Loucy (cell line): Measurements from ENCODE around the gene MICAL2.
A peak's percentile ranks its signal among the peaks of the same experiment; 100 is the strongest.

Experiments
- H2AFZ ChIP-seq: fragments of 200-600 bp; sonication (generic); 2 replicates; pipeline ENCODE4 v1.6.0; 2016; ENCODE audit warnings: antibody characterized with exemption, mild to moderate bottlenecking, low read length, moderate library complexity
- H3F3A ChIP-seq: fragments of 200-600 bp; 2 replicates; pipeline ENCODE4 v1.6.0; 2016; ENCODE audit warnings: antibody characterized with exemption, low read depth, mild to moderate bottlenecking
- H3K27me3 ChIP-seq: fragments of 200-600 bp; sonication (generic); 2 replicates; pipeline ENCODE4 v1.6.1; 2014; ENCODE audit warnings: low read length, mild to moderate bottlenecking; ENCODE audit not compliant: insufficient read depth, poor library complexity, severe bottlenecking
- H3K36me3 ChIP-seq: fragments of 200-600 bp; sonication (generic); 2 replicates; pipeline ENCODE4 v1.6.1; 2016; ENCODE audit warnings: low read length; ENCODE audit not compliant: insufficient read depth
- H3K4me1 ChIP-seq: fragments of 200-600 bp; sonication (generic); 2 replicates; pipeline ENCODE4 v1.5.1; 2014; ENCODE audit warnings: low read length, mild to moderate bottlenecking; ENCODE audit not compliant: insufficient read depth, poor library complexity, severe bottlenecking
- H3K4me2 ChIP-seq: fragments of 200-600 bp; sonication (generic); 2 replicates; pipeline ENCODE4 v1.6.0; 2014; ENCODE audit warnings: antibody characterized with exemption, low read length, low read depth, mild to moderate bottlenecking; ENCODE audit not compliant: poor library complexity, severe bottlenecking
- H3K4me3 ChIP-seq: fragments of 200-600 bp; sonication (generic); 2 replicates; pipeline ENCODE4 v1.5.1; 2014; ENCODE audit warnings: low read length, mild to moderate bottlenecking, mixed read lengths; ENCODE audit not compliant: poor library complexity, severe bottlenecking
- H3K79me2 ChIP-seq: fragments of 200-600 bp; sonication (generic); 2 replicates; pipeline ENCODE4 v1.6.1; 2014; ENCODE audit warnings: low read length; ENCODE audit not compliant: insufficient read depth
- H3K9ac ChIP-seq: fragments of 200-600 bp; sonication (generic); 2 replicates; pipeline ENCODE4 v1.6.0; 2014; ENCODE audit warnings: mild to moderate bottlenecking, low read depth, low read length, moderate library complexity; ENCODE audit not compliant: poor library complexity, severe bottlenecking
- H3K9me2 ChIP-seq: fragments of 200-600 bp; sonication (generic); replicated peaks from 2 replicates; pipeline ENCODE4 v1.6.1; 2016; ENCODE audit warnings: low read depth, low read length, mixed read lengths
- H3K9me3 ChIP-seq: fragments of 200-600 bp; sonication (generic); 2 replicates; pipeline ENCODE4 v1.6.1; 2014; ENCODE audit warnings: mild to moderate bottlenecking, antibody characterized with exemption, low read length, low read depth; ENCODE audit not compliant: insufficient read depth
- H4K20me1 ChIP-seq: fragments of 200-600 bp; sonication (generic); 2 replicates; pipeline ENCODE4 v1.6.0; 2014; ENCODE audit warnings: antibody characterized with exemption, low read length, mild to moderate bottlenecking; ENCODE audit not compliant: insufficient read depth, poor library complexity, severe bottlenecking
- CTCF ChIP-seq: fragments of 200-600 bp; sonication (generic); conservative IDR thresholded peaks from 2 replicates; pipeline ENCODE4 v1.5.1; 2014; ENCODE audit warnings: mild to moderate bottlenecking, antibody characterized with exemption, low read length
- EZH2phosphoT487 ChIP-seq: fragments of 200-600 bp; IDR thresholded peaks from 2 replicates; pipeline ENCODE4 v1.6.1; 2018; ENCODE audit warnings: antibody characterized with exemption, mild to moderate bottlenecking, moderate library complexity, borderline replicate concordance

MICAL2 gene

GRCh38 chr11:12066799-12067508 is 43.4 kb upstream of the MICAL2 start:
- Histone ChIP-seq H3K79me2 (no peaks in the 10 kb centered on the region), H4K20me1 (no peaks in the 10 kb centered on the region), H3K36me3 (no peaks in the 10 kb centered on the region), H3K4me2 (no peak overlapping the region), H3K27me3 (no peaks in the 10 kb centered on the region), H3K9me2 (no peaks in the 10 kb centered on the region), H3K9ac (no peak overlapping the region), H3F3A (no peaks in the 10 kb centered on the region; the same call in 1 of the 2 replicates), H3K9me3 (no peaks in the 10 kb centered on the region), H3K4me3 (no peak overlapping the region), H2AFZ (0 out of 2 replicates have a peak overlapping the region, but pooled peaks have one; percentile 4), H3K4me1 (peaks cover 39% of the 10 kb centered on the region)
- TF ChIP-seq CTCF: no peak
- TF ChIP-seq EZH2phosphoT487: no peak

- Histone ChIP-seq H3K4me2 (no peak overlapping the region), H3K36me3 (no peaks in the 10 kb centered on the region), H3K9me2 (no peaks in the 10 kb centered on the region), H3K27me3 (no peaks in the 10 kb centered on the region), H3K9me3 (no peaks in the 10 kb centered on the region), H3F3A (no peaks in the 10 kb centered on the region), H3K4me3 (no peak overlapping the region), H3K79me2 (no peaks in the 10 kb centered on the region), H3K9ac (no peak overlapping the region), H4K20me1 (no peaks in the 10 kb centered on the region), H3K4me1 (peaks cover 34% of the 10 kb centered on the region), H2AFZ (no peak overlapping the region)
- no peak for TF ChIP-seq CTCF
- TF ChIP-seq EZH2phosphoT487: no peak
These were observed 42.5 kb upstream of the MICAL2 start for GRCh38 chr11:12067796-12068357.

GRCh38 chr11:12069066-12069676 is 41.2 kb upstream of the MICAL2 start:
- Histone ChIP-seq H2AFZ (no peak overlapping the region), H3K4me2 (no peak overlapping the region), H3K9me2 (no peaks in the 10 kb centered on the region), H3K9me3 (no peaks in the 10 kb centered on the region), H3F3A (no peaks in the 10 kb centered on the region), H3K4me3 (no peak overlapping the region), H3K4me1 (peaks cover 31% of the 10 kb centered on the region), H3K9ac (no peak overlapping the region), H4K20me1 (no peaks in the 10 kb centered on the region), H3K27me3 (no peaks in the 10 kb centered on the region), H3K79me2 (no peaks in the 10 kb centered on the region), H3K36me3 (no peaks in the 10 kb centered on the region)
- no peak for TF ChIP-seq EZH2phosphoT487
- no peak for TF ChIP-seq CTCF
